LNCaP clone FGC (cell line): ENCODE measurements around the gene FRMD1.

ENCODE experiments used
- DNase-seq: peaks from one replicate; pipeline ENCODE4 v3.0.0-alpha.2; 2011; ENCODE audit warnings: low read depth
- H3K4me3 ChIP-seq: 2 replicates; pipeline ENCODE4 v1.5.1; 2011; ENCODE audit warnings: mild to moderate bottlenecking, low read depth, low read length, control low read depth
- TF ChIP-seq, protein P1 (sequence below): IDR thresholded peaks from 2 replicates; pipeline ENCODE4 v1.5.1; 2012; ENCODE audit warnings: mild to moderate bottlenecking; ENCODE audit not compliant: control insufficient read depth, insufficient read depth; ENCODE audit errors: extremely low read depth

FRMD1 gene

DNA sequence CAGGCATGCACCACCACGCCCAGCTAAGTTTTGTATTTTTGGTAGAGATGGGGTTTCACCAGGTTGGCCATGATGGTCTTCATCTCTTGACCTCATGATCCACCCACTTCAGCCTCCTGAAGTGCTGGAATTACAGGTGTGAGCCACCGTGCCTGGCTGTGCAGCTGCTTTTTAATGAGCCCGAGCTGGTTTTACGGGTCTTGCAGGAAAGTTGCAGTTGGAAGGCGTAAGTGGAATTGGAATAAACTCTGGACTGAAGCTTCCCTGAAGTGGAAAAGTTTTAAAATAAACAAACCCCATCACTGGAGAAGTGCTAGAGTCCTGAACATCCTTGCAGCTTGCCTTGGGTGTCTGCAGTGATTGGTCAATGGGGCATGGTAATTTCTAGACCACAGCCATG lies 41.2 kb downstream of the FRMD1 start:
- no peak overlapping the region for H3K4me3 ChIP-seq
- peak; percentile 67 for DNase-seq
- TF ChIP-seq, protein P1, sequence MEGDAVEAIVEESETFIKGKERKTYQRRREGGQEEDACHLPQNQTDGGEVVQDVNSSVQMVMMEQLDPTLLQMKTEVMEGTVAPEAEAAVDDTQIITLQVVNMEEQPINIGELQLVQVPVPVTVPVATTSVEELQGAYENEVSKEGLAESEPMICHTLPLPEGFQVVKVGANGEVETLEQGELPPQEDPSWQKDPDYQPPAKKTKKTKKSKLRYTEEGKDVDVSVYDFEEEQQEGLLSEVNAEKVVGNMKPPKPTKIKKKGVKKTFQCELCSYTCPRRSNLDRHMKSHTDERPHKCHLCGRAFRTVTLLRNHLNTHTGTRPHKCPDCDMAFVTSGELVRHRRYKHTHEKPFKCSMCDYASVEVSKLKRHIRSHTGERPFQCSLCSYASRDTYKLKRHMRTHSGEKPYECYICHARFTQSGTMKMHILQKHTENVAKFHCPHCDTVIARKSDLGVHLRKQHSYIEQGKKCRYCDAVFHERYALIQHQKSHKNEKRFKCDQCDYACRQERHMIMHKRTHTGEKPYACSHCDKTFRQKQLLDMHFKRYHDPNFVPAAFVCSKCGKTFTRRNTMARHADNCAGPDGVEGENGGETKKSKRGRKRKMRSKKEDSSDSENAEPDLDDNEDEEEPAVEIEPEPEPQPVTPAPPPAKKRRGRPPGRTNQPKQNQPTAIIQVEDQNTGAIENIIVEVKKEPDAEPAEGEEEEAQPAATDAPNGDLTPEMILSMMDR = no peak

DNA sequence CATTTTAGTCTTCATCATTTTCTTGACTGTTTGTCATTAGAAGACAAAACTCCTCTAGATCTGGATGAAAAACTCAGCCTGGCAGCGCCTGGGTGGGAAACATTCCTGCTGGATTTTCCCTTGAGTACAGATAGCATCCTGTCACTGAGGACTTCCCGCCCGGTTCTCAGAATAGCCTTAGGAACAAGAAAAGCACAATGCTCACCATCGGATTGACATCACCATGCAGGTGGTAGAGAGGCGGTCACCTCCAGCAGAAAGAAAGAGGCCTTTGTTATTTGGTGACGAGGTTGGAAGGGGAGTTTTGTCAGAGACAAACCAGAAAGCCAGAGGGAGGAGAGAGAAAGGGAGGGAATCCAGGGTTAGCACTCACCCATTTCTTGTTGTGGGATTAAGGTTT lies 41.8 kb downstream of the FRMD1 start:
- DNase-seq = no peak
- TF ChIP-seq, protein P1 = no peak
- no peak overlapping the region for H3K4me3 ChIP-seq

DNA sequence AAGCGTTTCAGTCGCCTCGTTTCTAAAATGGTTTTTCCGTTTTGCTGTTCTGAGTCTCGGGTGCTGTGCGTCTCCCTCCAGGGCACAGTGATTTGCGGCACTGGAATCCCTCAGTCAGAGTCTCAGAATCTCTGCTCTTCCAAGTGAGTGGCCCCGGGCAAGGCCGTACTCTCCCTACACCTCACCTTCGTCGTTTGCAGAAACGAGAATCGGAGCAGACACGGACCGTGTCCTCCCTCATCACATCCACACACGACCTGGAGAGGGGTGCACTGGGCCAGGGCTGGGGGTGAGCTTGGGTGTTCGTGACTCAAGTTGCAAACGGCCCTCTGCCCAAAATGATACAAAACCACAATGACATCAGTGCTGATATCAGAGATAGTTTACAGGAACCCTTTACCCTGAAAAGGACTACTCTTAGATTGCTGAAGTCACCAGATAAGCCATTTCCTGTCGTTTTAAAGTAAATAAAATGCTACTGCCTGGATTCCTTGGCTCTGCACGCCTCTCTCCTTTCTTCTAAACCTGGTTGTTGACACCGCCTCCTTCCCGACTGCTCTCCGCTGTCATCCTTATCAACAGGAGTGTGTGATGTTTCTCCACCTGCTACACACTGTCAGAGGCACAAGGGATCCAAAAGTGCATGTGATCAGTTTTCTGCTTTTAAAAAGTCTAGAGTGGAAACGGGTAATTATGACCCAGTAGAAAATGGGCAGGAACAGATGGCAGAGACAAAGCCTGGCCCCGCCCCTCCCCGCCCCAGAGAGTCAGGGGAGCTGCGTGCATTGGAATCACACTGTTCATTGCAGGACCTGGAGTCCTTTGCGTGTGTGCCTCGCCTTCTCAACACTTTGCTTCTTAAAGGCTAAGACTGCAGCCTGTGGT lies 43.1 kb downstream of the FRMD1 start:
- TF ChIP-seq, protein P1 = no peak
- H3K4me3 ChIP-seq = peak overlapping the region; percentile 35; the same call in 1 of the 2 replicates
- DNase-seq = no peak

DNA sequence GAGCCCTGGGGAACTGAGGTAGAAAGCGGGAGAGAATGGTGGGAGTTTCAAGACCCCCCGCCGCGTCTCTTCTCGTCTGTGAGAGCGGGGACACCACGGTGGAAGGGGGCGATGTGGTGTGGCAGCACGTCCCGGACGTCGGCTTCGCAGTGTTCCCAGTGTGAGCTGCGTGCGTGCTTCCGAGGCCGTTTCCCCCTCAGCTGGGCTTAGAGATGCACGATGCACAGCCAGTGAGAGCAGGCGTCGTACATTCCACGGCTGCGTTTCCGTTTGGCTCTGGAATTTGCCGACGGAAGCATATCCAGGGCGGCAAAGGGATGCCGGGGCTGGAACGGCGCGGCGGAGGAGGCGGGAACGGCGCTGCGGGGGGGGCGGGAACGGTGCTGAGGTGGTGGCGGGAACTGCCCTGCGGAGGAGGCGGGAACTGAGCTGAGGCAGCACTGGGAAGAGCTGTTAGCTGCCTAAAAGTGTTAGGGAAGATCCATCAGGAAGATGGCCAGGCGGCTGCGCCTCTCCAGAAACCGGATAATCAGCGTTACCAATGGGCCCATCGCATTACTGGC lies 43.8 kb downstream of the FRMD1 start:
- no peak for DNase-seq
- TF ChIP-seq, protein P1 = no peak
- H3K4me3 ChIP-seq = peak overlapping the region; percentile 35; the same call in 1 of the 2 replicates

DNA sequence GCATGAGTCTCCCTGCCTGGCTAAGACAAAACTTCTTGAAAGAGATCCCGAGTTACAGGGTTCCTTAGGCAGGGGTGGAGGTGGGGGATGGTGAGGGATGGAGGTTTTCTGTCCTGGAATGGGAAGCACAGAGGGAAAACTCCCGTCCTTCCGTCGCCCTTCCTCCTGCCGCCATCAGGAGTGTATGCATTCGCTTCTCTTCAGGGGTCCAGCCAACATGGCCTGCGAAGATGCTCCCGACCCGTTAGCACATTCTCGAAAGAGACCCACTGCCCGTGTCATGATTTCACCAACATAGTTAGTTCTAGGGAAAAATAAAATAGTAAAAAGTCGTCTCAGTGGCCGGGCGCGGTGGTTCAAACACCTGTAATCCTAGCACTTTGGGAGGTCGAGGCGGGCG lies 44.5 kb downstream of the FRMD1 start:
- TF ChIP-seq, protein P1 = no peak
- no peak for DNase-seq
- no peak overlapping the region for H3K4me3 ChIP-seq

DNA sequence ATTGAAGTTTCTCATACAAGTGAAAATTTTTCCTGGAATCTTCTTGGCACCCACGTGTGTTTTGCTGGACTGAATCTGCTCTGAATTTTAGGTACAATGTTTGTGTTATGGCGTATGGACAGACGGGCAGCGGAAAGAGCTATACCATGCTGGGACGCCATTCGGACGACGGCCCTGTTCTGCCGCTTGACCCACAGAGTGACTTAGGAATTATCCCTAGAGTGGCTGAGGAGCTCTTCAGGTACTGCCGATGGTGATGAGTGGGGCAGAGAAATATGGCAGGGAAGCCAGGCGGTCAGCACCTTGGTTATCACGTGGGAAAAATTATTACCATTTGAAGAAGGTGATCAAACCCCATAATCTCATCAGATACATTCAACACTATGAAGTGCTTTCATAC lies 45.2 kb downstream of the FRMD1 start:
- TF ChIP-seq, protein P1 = no peak
- no peak overlapping the region for H3K4me3 ChIP-seq
- no peak for DNase-seq
